Measurements from ENCODE around the gene CCNL2. TPM values are rescaled to one million over a fixed set of nuclear protein-coding genes. Genes with fewer than 3 reads are reported as not detected.

The CCNL2 gene
- total RNA-seq, 1 experiment from 2014 or later, result 142 TPM

- no peak for TF ChIP-seq SOX15 (CRISPR knock-in tag; IDR thresholded peaks at IDR 0.05)
Observed at GRCh38 chr1:1343811-1344421, 55.2 kb downstream of the CCNL2 start (continued).

- no peaks in the 10 kb centered on the region for H3K27me3 Mint-ChIP-seq (ENCODE audit: low read depth)
- H3K4me1 Mint-ChIP-seq, result peaks cover 6% of the 10 kb centered on the region
- DNase-seq (ENCODE audit: low spot score) (no peak), ATAC-seq (no peak)
- no peak overlapping the region for H3K4me3 Mint-ChIP-seq
- POLR2A ChIA-PET, result interaction anchor here (1.0 kb wide), 1 partner anchor 11 kb away, joined by 3 read pairs; no protein-coding TSS in a partner anchor
- CTCF ChIA-PET, result no interaction called here
- peaks cover 8% of the 10 kb centered on the region for H3K9me3 Mint-ChIP-seq
- H3K27ac Mint-ChIP-seq, result no peak overlapping the region
- peaks cover 17% of the 10 kb centered on the region for H3K36me3 Mint-ChIP-seq
- no peak for TF ChIP-seq MAX (CRISPR knock-in tag; IDR thresholded peaks at IDR 0.05)
- no peak for TF ChIP-seq IRF2 (CRISPR knock-in tag; IDR thresholded peaks at IDR 0.05; ENCODE audit: borderline replicate concordance, low read depth)
- no peak for TF ChIP-seq MLX (CRISPR knock-in tag; IDR thresholded peaks at IDR 0.05)
- TF ChIP-seq ZNF232 (CRISPR knock-in tag; IDR thresholded peaks at IDR 0.05), result no peak
- no peak for TF ChIP-seq ZBTB21 (CRISPR knock-in tag; IDR thresholded peaks at IDR 0.05; ENCODE audit: borderline replicate concordance)
- no peak for TF ChIP-seq ATF6 (CRISPR knock-in tag; IDR thresholded peaks at IDR 0.05)
- TF ChIP-seq ERG (CRISPR knock-in tag; IDR thresholded peaks at IDR 0.05), result no peak
- no peak for TF ChIP-seq ZNF512 (CRISPR knock-in tag; IDR thresholded peaks at IDR 0.05; ENCODE audit: borderline replicate concordance)
- no peak for TF ChIP-seq ZNF425 (CRISPR knock-in tag; conservative IDR thresholded peaks at IDR 0.05)
- no peak for TF ChIP-seq FOXK1 (CRISPR knock-in tag; IDR thresholded peaks at IDR 0.05)
- no peak for TF ChIP-seq PRRX2 (CRISPR knock-in tag; IDR thresholded peaks at IDR 0.05)
- TF ChIP-seq ZBTB43 (CRISPR knock-in tag; IDR thresholded peaks at IDR 0.05), result no peak
- TF ChIP-seq SMAD3 (CRISPR knock-in tag; IDR thresholded peaks at IDR 0.05; ENCODE audit: borderline replicate concordance), result no peak
- no peak for TF ChIP-seq ARID4B (CRISPR knock-in tag; IDR thresholded peaks at IDR 0.05; ENCODE audit: borderline replicate concordance)
- TF ChIP-seq TP53 (CRISPR knock-in tag; IDR thresholded peaks at IDR 0.05), result no peak
- TF ChIP-seq USF1 (CRISPR knock-in tag; IDR thresholded peaks at IDR 0.05), result no peak
- no peak for TF ChIP-seq FOXP4 (CRISPR knock-in tag; IDR thresholded peaks at IDR 0.05)
Observed at GRCh38 chr1:1342584-1343115, 56.5 kb downstream of the CCNL2 start.

Data from WTC11 (cell line).